ENCODE results near the gene TOMM22. TPM values are rescaled to one million over a fixed set of nuclear protein-coding genes. Genes with fewer than 3 reads are reported as not detected.

Gene TOMM22
- total RNA-seq, 4 donors from 2014 or later: 15.6 to 56.2 (median 36.7) TPM

GRCh38 chr22:38710866-38711265 lies 29.1 kb downstream of the TOMM22 start:
- WGBS: 51% methylated on average over 3 of the region's 3 CpGs

GRCh38 chr22:38712486-38713207 lies 30.9 kb downstream of the TOMM22 start:
- Histone ChIP-seq H3K36me3 (peaks cover 29% of the 10 kb centered on the region), H3K27me3 (no peaks in the 10 kb centered on the region), H3K4me3 (no peak overlapping the region), H3K27ac (no peak overlapping the region), H3K4me1 (peaks cover 54% of the 10 kb centered on the region), H3K9me3 (no peaks in the 10 kb centered on the region)
- DNase-seq (ENCODE audit: low spot score in 2 of 2): no peak
- TF ChIP-seq POLR2AphosphoS5 (IDR thresholded peaks at IDR 0.05) (no peak), POLR2A (IDR thresholded peaks at IDR 0.05) (no peak), CTCF (IDR thresholded peaks at IDR 0.05) (no peak), EP300 (IDR thresholded peaks at IDR 0.05) (no peak)
- WGBS: 86% methylated on average over 11 of the region's 11 CpGs

More at GRCh38 chr22:38710866-38711265, 29.1 kb downstream of the TOMM22 start:
- peaks cover 11% of the 10 kb centered on the region for H3K36me3 ChIP-seq
- no peak overlapping the region for H3K27ac ChIP-seq
- no peaks in the 10 kb centered on the region for H3K9me3 ChIP-seq
- H3K27me3 ChIP-seq: no peaks in the 10 kb centered on the region
- no peak for TF ChIP-seq POLR2A (IDR thresholded peaks at IDR 0.05)
- TF ChIP-seq EP300 (IDR thresholded peaks at IDR 0.05): no peak
- no peak for TF ChIP-seq CTCF (IDR thresholded peaks at IDR 0.05)
- TF ChIP-seq POLR2AphosphoS5 (IDR thresholded peaks at IDR 0.05): no peak
- no peak overlapping the region for H3K4me3 ChIP-seq
- DNase-seq (ENCODE audit: low spot score in 2 of 2): no peak
- peaks cover 55% of the 10 kb centered on the region for H3K4me1 ChIP-seq

GRCh38 chr22:38713921-38714320 lies 32.2 kb downstream of the TOMM22 start:
- H3K27me3 ChIP-seq: no peaks in the 10 kb centered on the region
- H3K27ac ChIP-seq: no peak overlapping the region
- TF ChIP-seq CTCF (IDR thresholded peaks at IDR 0.05) (no peak), POLR2A (IDR thresholded peaks at IDR 0.05) (no peak), POLR2AphosphoS5 (IDR thresholded peaks at IDR 0.05) (no peak)
- peaks cover 58% of the 10 kb centered on the region for H3K4me1 ChIP-seq
- DNase-seq (ENCODE audit: low spot score in 2 of 2): no peak
- 90% methylated on average over 8 of the region's 8 CpGs for WGBS
- no peaks in the 10 kb centered on the region for H3K9me3 ChIP-seq
- H3K4me3 ChIP-seq: no peak overlapping the region
- H3K36me3 ChIP-seq: peaks cover 33% of the 10 kb centered on the region

GRCh38 chr22:38715176-38715764 lies 33.5 kb downstream of the TOMM22 start:
- H3K27ac ChIP-seq: no peak overlapping the region
- WGBS: 92% methylated on average over 9 of the region's 9 CpGs
- H3K9me3 ChIP-seq: no peaks in the 10 kb centered on the region
- peaks cover 27% of the 10 kb centered on the region for H3K36me3 ChIP-seq
- TF ChIP-seq EP300 (IDR thresholded peaks at IDR 0.05) (no peak), CTCF (IDR thresholded peaks at IDR 0.05) (no peak), POLR2AphosphoS5 (IDR thresholded peaks at IDR 0.05) (no peak), POLR2A (IDR thresholded peaks at IDR 0.05) (no peak)
- H3K4me1 ChIP-seq: peaks cover 58% of the 10 kb centered on the region
- H3K27me3 ChIP-seq: no peaks in the 10 kb centered on the region
- DNase-seq (ENCODE audit: low spot score in 2 of 2): no peak
- H3K4me3 ChIP-seq: no peak overlapping the region

- H3K36me3 ChIP-seq: peaks cover 31% of the 10 kb centered on the region
- H3K27me3 ChIP-seq: no peaks in the 10 kb centered on the region
- TF ChIP-seq POLR2AphosphoS5 (IDR thresholded peaks at IDR 0.05) (no peak), EP300 (IDR thresholded peaks at IDR 0.05) (no peak), POLR2A (IDR thresholded peaks at IDR 0.05) (no peak), CTCF (IDR thresholded peaks at IDR 0.05) (no peak)
- no peak overlapping the region for H3K27ac ChIP-seq
- no peaks in the 10 kb centered on the region for H3K9me3 ChIP-seq
- peaks cover 58% of the 10 kb centered on the region for H3K4me1 ChIP-seq
- no peak for DNase-seq (ENCODE audit: low spot score in 2 of 2)
- 95% methylated on average over 15 of the region's 15 CpGs for WGBS
- no peak overlapping the region for H3K4me3 ChIP-seq
Observed at GRCh38 chr22:38715852-38716251, 34.1 kb downstream of the TOMM22 start.
